ENCODE measurements around the gene NBAS. TPM values are rescaled to one million over a fixed set of nuclear protein-coding genes. Genes with fewer than 3 reads are reported as not detected.
"Not testable (repeated sequence)": the region's sequence is repeated elsewhere in the genome, so short reads cannot be mapped to it uniquely, and the experiment has no call there.

The NBAS gene
- total RNA-seq, 1 donor from 2014 or later: 108 TPM

- DNase-seq: no peak
Measured at GRCh38 chr2:15456352-15456751, 104.8 kb downstream of the NBAS start.

- no peak for DNase-seq
Measured at GRCh38 chr2:15450808-15451207, 110.3 kb downstream of the NBAS start.

GRCh38 chr2:15449556-15450236 is 111.4 kb downstream of the NBAS start:
- peak; percentile 4 for DNase-seq

GRCh38 chr2:15448250-15448839 is 112.8 kb downstream of the NBAS start:
- no peak for DNase-seq

GRCh38 chr2:15447381-15447780 is 113.8 kb downstream of the NBAS start:
- DNase-seq: no peak

GRCh38 chr2:15446961-15447360 is 114.2 kb downstream of the NBAS start:
- no peak for DNase-seq

GRCh38 chr2:15445891-15446562 is 115.1 kb downstream of the NBAS start:
- no peak for DNase-seq

GRCh38 chr2:15439768-15440524 is 121.2 kb downstream of the NBAS start:
- not testable (repeated sequence) for DNase-seq

- not testable (repeated sequence) for DNase-seq
Measured at GRCh38 chr2:15439366-15439765, 121.8 kb downstream of the NBAS start.

- no peak for DNase-seq
Measured at GRCh38 chr2:15436195-15436594, 124.9 kb downstream of the NBAS start.

- DNase-seq: no peak
Measured at GRCh38 chr2:15435474-15435873, 125.7 kb downstream of the NBAS start.

- no peak for DNase-seq
Measured at GRCh38 chr2:15432642-15433256, 128.4 kb downstream of the NBAS start.

GRCh38 chr2:15429032-15429431 is 132.1 kb downstream of the NBAS start:
- no peak for DNase-seq

GRCh38 chr2:15427987-15428386 is 133.1 kb downstream of the NBAS start:
- no peak for DNase-seq

GRCh38 chr2:15426606-15427005 is 134.5 kb downstream of the NBAS start:
- DNase-seq: peak; percentile 25

GRCh38 chr2:15425712-15426111 is 135.4 kb downstream of the NBAS start:
- DNase-seq: no peak

- DNase-seq: no peak
Measured at GRCh38 chr2:15421753-15422152, 139.4 kb downstream of the NBAS start.

- no peak for DNase-seq
Measured at GRCh38 chr2:15415748-15416147, 145.4 kb downstream of the NBAS start.

- DNase-seq: no peak
Measured at GRCh38 chr2:15412779-15413178, 148.4 kb downstream of the NBAS start.

- no peak for DNase-seq
Measured at GRCh38 chr2:15412309-15412708, 148.8 kb downstream of the NBAS start.

GRCh38 chr2:15410884-15411283 is 150.2 kb downstream of the NBAS start:
- no peak for DNase-seq

GRCh38 chr2:15408759-15409158 is 152.4 kb downstream of the NBAS start:
- DNase-seq: no peak

- no peak for DNase-seq
Measured at GRCh38 chr2:15407666-15408065, 153.5 kb downstream of the NBAS start.

Data from dermis blood vessel endothelial cell (primary cell).